Measurements from ENCODE around the gene UBR1. TPM values are rescaled to one million over a fixed set of nuclear protein-coding genes. Genes with fewer than 3 reads are reported as not detected.

UBR1 gene
- total RNA-seq (2021) (29.9 and 30.8 TPM in 2 replicates), Bru-seq, nascent RNA (percentile 82 among the genes with signal in this experiment), BruChase-seq, experiment 1, labeled RNA remaining after a 2-hour chase (percentile 75 among the genes with signal in this experiment), BruChase-seq, experiment 2, labeled RNA remaining after a 6-hour chase (percentile 78 among the genes with signal in this experiment)
- long read RNA-seq, full-length matches to known transcripts, result 6 of 17 reads
- long read RNA-seq, partial matches to known transcripts, result 8 of 17 reads
- long read RNA-seq, other reads (novel, unspliced or antisense), result 3 of 17 reads

DNA sequence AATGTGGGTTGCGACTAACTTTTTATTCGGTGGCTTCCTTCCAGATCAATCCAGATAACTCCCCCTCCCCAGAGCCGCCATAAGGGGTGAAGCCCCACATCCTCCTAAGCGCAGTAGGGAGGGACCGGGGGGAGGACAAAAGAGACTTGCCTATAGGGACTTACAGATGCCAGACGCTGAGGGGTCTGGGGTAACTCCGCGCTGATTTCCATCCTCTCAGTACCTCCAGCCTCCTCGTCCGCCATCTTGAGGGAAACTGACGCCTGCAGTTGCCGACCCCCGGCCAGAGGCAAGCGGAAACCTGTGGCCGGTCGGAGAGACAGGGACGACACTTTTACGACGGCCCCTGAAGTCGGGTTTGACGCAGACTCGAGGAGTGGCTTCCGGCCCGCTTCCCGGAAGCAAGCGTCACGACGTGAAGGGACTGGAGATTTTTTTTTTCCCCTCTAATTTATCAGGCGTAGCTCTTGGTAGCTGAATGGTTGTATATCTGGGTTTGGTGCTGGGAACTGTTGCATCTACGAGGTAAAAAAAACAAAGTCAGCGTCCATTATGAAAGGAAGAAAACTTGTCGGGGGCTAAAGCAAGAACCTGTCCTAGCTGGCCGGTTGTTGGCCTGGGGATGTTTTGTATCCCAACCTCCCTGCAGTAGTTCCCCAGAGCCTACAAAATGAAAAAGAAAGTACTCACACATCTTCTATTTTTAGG lies at the start of gene UBR1:
Gene UBR1 (minus strand): TSS at position 261 of the 708 bp plus-strand sequence. CDS start 16 bp downstream, at position 245.
- ChIA-PET POLR2A (ENCODE audit: low non-redundant PET) (interaction anchor here (0.6 kb wide), 2 partner anchors 8 to 196 kb away, joined by 3 to 4 read pairs; partner anchors contain the start of gene TGM7), CTCF (no interaction called here)
- TF ChIP-seq, protein P1, sequence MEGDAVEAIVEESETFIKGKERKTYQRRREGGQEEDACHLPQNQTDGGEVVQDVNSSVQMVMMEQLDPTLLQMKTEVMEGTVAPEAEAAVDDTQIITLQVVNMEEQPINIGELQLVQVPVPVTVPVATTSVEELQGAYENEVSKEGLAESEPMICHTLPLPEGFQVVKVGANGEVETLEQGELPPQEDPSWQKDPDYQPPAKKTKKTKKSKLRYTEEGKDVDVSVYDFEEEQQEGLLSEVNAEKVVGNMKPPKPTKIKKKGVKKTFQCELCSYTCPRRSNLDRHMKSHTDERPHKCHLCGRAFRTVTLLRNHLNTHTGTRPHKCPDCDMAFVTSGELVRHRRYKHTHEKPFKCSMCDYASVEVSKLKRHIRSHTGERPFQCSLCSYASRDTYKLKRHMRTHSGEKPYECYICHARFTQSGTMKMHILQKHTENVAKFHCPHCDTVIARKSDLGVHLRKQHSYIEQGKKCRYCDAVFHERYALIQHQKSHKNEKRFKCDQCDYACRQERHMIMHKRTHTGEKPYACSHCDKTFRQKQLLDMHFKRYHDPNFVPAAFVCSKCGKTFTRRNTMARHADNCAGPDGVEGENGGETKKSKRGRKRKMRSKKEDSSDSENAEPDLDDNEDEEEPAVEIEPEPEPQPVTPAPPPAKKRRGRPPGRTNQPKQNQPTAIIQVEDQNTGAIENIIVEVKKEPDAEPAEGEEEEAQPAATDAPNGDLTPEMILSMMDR (conservative IDR thresholded peaks at IDR 0.05; ENCODE audit: low read depth, low read length), result no peak
- TF ChIP-seq EZH2 (IDR thresholded peaks at IDR 0.05; ENCODE audit: borderline replicate concordance, low read depth, low read length, poor library complexity, severe bottlenecking), result no peak
- Histone ChIP-seq H3K4me1 (ENCODE audit: insufficient read depth, low read length, poor library complexity, severe bottlenecking) (peaks cover 5% of the 10 kb centered on the region), H3K4me3 (ENCODE audit: low read depth, low read length, poor library complexity, severe bottlenecking) (peak within 1 kb of the TSS; percentile 78), H3K27ac (ENCODE audit: low read depth, low read length, poor library complexity, severe bottlenecking) (peak within 1 kb of the TSS; percentile 78), H3K9me3 (ENCODE audit: low read depth, low read length, poor library complexity, severe bottlenecking) (no peaks in the 10 kb centered on the region), H3K27me3 (replicated peaks; ENCODE audit: insufficient read depth, low read depth, low read length, poor library complexity) (no peaks in the 10 kb centered on the region), H3K36me3 (ENCODE audit: insufficient read depth, low read length, poor library complexity, severe bottlenecking) (peaks cover 4% of the 10 kb centered on the region)
- BruUV-seq (replicated peaks), result no TSS peak
- intact Hi-C loops (cut with micrococcal nuclease; ENCODE audit: unreplicated experiment), result no loop called here
- DNase-seq (ENCODE audit: low spot score), result peak; percentile 97

DNA sequence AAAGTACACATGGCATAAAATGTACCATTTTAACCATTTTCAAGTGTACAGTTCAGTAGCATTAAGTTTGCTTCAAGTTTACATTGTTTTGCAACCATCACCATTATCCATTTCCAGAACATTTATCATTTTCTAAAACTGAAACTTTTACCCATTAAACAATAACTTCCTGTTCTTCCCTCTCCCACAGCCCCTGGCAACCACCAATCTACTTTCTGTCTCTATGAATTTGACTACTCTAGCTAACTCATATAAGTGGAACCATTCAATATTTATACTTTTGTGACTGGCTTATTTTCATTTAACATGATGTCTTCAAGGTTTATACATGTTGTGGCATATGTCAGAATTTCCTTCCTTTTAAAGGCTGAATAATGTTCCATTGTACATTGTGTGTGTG lies 47.4 kb upstream of the UBR1 start:
- Histone ChIP-seq H3K27ac (ENCODE audit: low read depth, low read length, poor library complexity, severe bottlenecking) (no peak overlapping the region), H3K9me3 (ENCODE audit: low read depth, low read length, poor library complexity, severe bottlenecking) (no peaks in the 10 kb centered on the region), H3K4me3 (ENCODE audit: low read depth, low read length, poor library complexity, severe bottlenecking) (no peak overlapping the region), H3K4me1 (ENCODE audit: insufficient read depth, low read length, poor library complexity, severe bottlenecking) (peaks cover 5% of the 10 kb centered on the region), H3K27me3 (replicated peaks; ENCODE audit: insufficient read depth, low read depth, low read length, poor library complexity) (no peaks in the 10 kb centered on the region), H3K36me3 (ENCODE audit: insufficient read depth, low read length, poor library complexity, severe bottlenecking) (no peaks in the 10 kb centered on the region)
- BruUV-seq (replicated peaks), result no TSS peak
- ChIA-PET CTCF (no interaction called here), POLR2A (ENCODE audit: low non-redundant PET) (no interaction called here)
- intact Hi-C loops (cut with micrococcal nuclease; ENCODE audit: unreplicated experiment), result no loop called here
- DNase-seq (ENCODE audit: low spot score), result no peak
- no peak for TF ChIP-seq EZH2 (IDR thresholded peaks at IDR 0.05; ENCODE audit: borderline replicate concordance, low read depth, low read length, poor library complexity, severe bottlenecking)
- TF ChIP-seq, protein P1 (conservative IDR thresholded peaks at IDR 0.05; ENCODE audit: low read depth, low read length), result no peak

DNA sequence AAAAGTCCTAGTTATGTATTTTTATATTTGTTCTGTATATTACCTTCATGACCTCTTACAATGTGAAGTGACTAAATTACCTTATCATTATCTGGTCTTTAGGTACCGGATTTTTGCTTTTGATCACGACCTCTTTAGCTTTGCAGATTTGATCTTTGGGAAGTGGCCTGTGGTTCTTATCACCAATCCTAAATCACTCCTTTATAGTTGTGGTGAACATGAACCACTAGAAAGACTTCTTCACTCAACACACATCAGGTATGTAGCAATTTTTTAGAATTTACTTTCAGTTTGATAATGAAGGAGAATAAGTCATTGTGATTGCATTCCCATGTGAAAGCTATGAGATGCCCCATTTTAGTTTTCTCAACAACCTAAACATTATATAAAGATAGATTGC lies 45.9 kb upstream of the UBR1 start:
- DNase-seq (ENCODE audit: low spot score), result no peak
- TF ChIP-seq, protein P1 (conservative IDR thresholded peaks at IDR 0.05; ENCODE audit: low read depth, low read length), result no peak
- no peak for TF ChIP-seq EZH2 (IDR thresholded peaks at IDR 0.05; ENCODE audit: borderline replicate concordance, low read depth, low read length, poor library complexity, severe bottlenecking)
- no peaks in the 10 kb centered on the region for H3K9me3 ChIP-seq (ENCODE audit: low read depth, low read length, poor library complexity, severe bottlenecking)
- no peak overlapping the region for H3K4me3 ChIP-seq (ENCODE audit: low read depth, low read length, poor library complexity, severe bottlenecking)
- no peaks in the 10 kb centered on the region for H3K27me3 ChIP-seq (replicated peaks; ENCODE audit: insufficient read depth, low read depth, low read length, poor library complexity)
- peaks cover 5% of the 10 kb centered on the region for H3K4me1 ChIP-seq (ENCODE audit: insufficient read depth, low read length, poor library complexity, severe bottlenecking)
- H3K27ac ChIP-seq (ENCODE audit: low read depth, low read length, poor library complexity, severe bottlenecking), result no peak overlapping the region
- POLR2A ChIA-PET (ENCODE audit: low non-redundant PET), result no interaction called here
- no peaks in the 10 kb centered on the region for H3K36me3 ChIP-seq (ENCODE audit: insufficient read depth, low read length, poor library complexity, severe bottlenecking)
- BruUV-seq (replicated peaks), result no TSS peak
- intact Hi-C loops (cut with micrococcal nuclease; ENCODE audit: unreplicated experiment), result no loop called here
- CTCF ChIA-PET, result no interaction called here

All from A673 (cell line).